ENCODE measurements around the gene FZR1. TPM values are rescaled to one million over a fixed set of nuclear protein-coding genes. Genes with fewer than 3 reads are reported as not detected.

FZR1 gene
- total RNA-seq, 1 donor from 2014 or later, result 44.3 TPM

DNA sequence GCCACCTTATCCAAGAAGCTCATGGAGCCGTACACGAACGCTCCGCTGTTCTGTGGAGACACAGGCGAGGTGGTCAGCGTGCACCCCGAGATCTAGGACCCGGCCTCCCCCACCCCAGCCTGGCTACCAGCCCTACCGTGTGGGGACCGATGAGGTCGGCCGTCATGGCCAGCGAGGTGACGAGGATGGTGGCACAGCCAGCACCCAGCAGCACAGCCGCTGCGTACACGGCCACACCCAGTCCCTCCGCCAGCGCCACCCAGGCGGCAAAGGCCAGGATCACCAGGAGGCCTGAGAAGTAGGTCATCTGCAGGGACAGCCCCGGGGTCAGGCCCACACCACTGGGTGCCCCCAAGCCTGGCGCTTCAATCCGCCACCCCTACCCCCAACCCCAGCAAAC is 40.0 kb downstream of the FZR1 start:
- H3K4me3 Mint-ChIP-seq (ENCODE audit: low read depth), result no peak overlapping the region
- no peaks in the 10 kb centered on the region for H3K9me3 Mint-ChIP-seq
- no peak for DNase-seq (ENCODE audit: low spot score)
- no peak overlapping the region for H3K27ac Mint-ChIP-seq
- intact Hi-C loops (cut with micrococcal nuclease), result no loop called here
- no peaks in the 10 kb centered on the region for H3K27me3 Mint-ChIP-seq (ENCODE audit: low read depth)
- peaks cover 2% of the 10 kb centered on the region for H3K4me1 Mint-ChIP-seq (ENCODE audit: low read depth)
- H3K36me3 Mint-ChIP-seq (ENCODE audit: low read depth), result peaks cover 18% of the 10 kb centered on the region

DNA sequence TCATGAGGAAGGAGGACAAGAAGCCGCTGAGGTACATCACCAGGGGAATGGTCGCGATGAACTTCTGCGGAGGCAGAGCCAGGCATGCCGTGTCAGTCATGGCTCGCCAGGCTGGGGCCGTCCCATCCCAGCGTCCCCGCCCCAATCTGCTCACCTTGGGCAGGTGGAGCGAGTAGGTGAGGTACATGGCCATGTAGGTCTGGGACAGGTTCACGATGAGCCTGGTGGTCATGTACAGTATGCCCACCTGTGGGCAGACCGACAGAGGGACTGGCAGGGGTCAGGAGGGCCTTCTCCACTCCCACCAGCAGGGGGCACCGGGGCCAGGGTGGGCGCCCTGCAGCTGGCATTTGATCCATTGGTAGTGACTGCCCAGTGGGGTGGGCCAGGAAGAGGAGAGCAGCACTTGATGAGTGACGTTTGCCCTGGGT is 41.2 kb downstream of the FZR1 start:
- no peaks in the 10 kb centered on the region for H3K27me3 Mint-ChIP-seq (ENCODE audit: low read depth)
- no peaks in the 10 kb centered on the region for H3K9me3 Mint-ChIP-seq
- intact Hi-C loops (cut with micrococcal nuclease), result no loop called here
- no peak overlapping the region for H3K4me3 Mint-ChIP-seq (ENCODE audit: low read depth)
- H3K27ac Mint-ChIP-seq, result no peak overlapping the region
- H3K36me3 Mint-ChIP-seq (ENCODE audit: low read depth), result peaks cover 18% of the 10 kb centered on the region
- no peak for DNase-seq (ENCODE audit: low spot score)
- H3K4me1 Mint-ChIP-seq (ENCODE audit: low read depth), result peaks cover 3% of the 10 kb centered on the region

- no peak for DNase-seq (ENCODE audit: low spot score)
- H3K27ac Mint-ChIP-seq, result no peak overlapping the region
- H3K4me1 Mint-ChIP-seq (ENCODE audit: low read depth), result peaks cover 3% of the 10 kb centered on the region
- no peaks in the 10 kb centered on the region for H3K9me3 Mint-ChIP-seq
- no peaks in the 10 kb centered on the region for H3K27me3 Mint-ChIP-seq (ENCODE audit: low read depth)
- peaks cover 18% of the 10 kb centered on the region for H3K36me3 Mint-ChIP-seq (ENCODE audit: low read depth)
- intact Hi-C loops (cut with micrococcal nuclease), result no loop called here
- no peak overlapping the region for H3K4me3 Mint-ChIP-seq (ENCODE audit: low read depth)
Measured at GRCh38 chr19:3547767-3548282, 41.7 kb downstream of the FZR1 start.

DNA sequence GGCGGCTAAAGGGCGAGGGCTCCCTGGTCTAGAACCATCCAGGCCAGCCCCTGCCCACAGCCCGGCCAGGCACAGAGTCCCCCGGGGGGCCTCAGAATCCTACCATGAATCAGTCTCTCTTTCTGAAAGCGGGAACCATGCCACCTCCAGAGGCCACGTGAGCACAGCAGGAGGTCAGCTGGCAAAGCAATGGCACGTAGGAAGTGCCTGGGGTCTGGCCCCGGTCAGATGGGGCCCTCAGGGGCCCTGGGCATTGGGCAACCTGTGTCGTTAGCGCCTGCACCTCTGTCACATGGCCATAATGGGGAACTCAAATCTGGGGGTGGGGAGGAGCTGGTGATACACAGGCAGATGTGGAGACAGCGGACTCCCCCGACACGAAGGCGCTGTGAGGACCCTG is 42.5 kb downstream of the FZR1 start:
- no peak for DNase-seq (ENCODE audit: low spot score)
- intact Hi-C loops (cut with micrococcal nuclease), result no loop called here
- no peak overlapping the region for H3K27ac Mint-ChIP-seq
- H3K27me3 Mint-ChIP-seq (ENCODE audit: low read depth), result no peaks in the 10 kb centered on the region
- peaks cover 6% of the 10 kb centered on the region for H3K4me1 Mint-ChIP-seq (ENCODE audit: low read depth)
- H3K4me3 Mint-ChIP-seq (ENCODE audit: low read depth), result no peak overlapping the region
- H3K9me3 Mint-ChIP-seq, result no peaks in the 10 kb centered on the region
- peaks cover 18% of the 10 kb centered on the region for H3K36me3 Mint-ChIP-seq (ENCODE audit: low read depth)

DNA sequence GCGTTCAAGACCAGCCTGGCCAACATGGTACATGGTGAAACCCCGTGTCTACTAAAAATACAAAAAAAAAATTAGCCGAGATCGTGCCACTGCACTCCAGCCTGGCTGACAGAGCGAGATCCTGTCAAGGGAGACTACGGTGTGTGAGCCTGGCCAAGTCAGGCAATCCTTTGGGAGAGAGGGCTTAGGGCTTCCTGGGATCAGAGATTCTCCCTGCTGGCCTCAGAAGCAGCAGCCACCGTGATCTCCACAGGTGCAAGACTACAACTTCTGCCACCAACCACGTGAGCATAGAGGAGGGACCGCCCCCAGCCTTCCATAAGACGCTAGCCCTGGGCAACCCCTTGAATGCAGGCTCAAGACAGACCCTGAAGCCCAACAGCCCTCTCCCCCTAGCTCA is 43.7 kb downstream of the FZR1 start:
- Mint-ChIP-seq H3K4me3 (ENCODE audit: low read depth) (no peak overlapping the region), H3K27ac (no peak overlapping the region), H3K27me3 (ENCODE audit: low read depth) (no peaks in the 10 kb centered on the region), H3K9me3 (no peaks in the 10 kb centered on the region), H3K36me3 (ENCODE audit: low read depth) (peaks cover 24% of the 10 kb centered on the region), H3K4me1 (ENCODE audit: low read depth) (peaks cover 11% of the 10 kb centered on the region)
- DNase-seq (ENCODE audit: low spot score), result no peak
- intact Hi-C loops (cut with micrococcal nuclease), result no loop called here

DNA sequence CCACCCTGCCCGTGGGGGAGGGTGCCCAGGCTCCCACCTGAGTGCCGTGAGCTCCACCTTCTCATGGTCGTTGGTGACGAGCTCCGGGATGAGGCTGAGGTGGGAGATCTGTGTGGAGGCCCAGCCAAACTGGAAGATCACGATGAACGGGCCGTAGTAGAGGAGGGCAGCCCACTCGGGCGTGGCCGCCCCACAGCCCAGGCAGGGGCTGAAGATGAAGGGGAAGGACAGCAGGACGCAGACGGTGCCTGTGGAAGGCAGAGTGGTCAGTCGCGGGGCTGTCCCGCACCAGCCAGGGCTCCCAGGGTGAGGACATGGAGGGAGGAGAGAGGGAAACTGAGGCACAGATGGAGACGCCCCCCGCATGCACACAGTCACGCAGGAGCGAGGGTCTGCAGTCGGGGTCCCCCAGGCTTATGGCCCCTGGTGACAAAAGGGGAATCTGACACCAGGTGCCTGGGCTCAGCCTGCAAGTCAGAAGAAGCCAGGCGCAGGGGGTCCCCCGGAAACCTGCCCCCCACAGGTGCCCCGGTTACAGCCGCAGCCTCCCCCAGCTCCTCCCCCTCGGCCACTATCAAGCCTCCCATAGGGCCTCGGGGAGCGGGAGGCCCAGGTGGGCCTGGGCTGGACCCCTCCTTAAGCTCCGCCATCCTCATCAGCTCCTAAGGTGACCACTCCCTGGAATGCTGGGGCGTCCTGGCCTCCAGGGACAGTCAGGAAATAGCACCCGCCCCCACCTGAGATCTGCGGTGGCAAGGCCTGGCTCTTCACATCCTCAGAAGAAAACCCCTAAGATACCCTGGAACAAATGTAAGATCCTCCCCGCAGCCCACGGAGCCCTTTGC is 45.1 kb downstream of the FZR1 start:
- Mint-ChIP-seq H3K36me3 (ENCODE audit: low read depth) (peaks cover 20% of the 10 kb centered on the region), H3K9me3 (no peaks in the 10 kb centered on the region), H3K4me3 (ENCODE audit: low read depth) (no peak overlapping the region), H3K4me1 (ENCODE audit: low read depth) (peaks cover 22% of the 10 kb centered on the region), H3K27ac (no peak overlapping the region), H3K27me3 (ENCODE audit: low read depth) (no peaks in the 10 kb centered on the region)
- intact Hi-C loops (cut with micrococcal nuclease), result no loop called here
- DNase-seq (ENCODE audit: low spot score), result no peak

- Mint-ChIP-seq H3K27me3 (ENCODE audit: low read depth) (no peaks in the 10 kb centered on the region), H3K4me3 (ENCODE audit: low read depth) (no peak overlapping the region), H3K4me1 (ENCODE audit: low read depth) (peaks cover 28% of the 10 kb centered on the region), H3K36me3 (ENCODE audit: low read depth) (peaks cover 23% of the 10 kb centered on the region), H3K27ac (no peak overlapping the region), H3K9me3 (no peaks in the 10 kb centered on the region)
- intact Hi-C loops (cut with micrococcal nuclease), result no loop called here
- DNase-seq (ENCODE audit: low spot score), result no peak
Measured at GRCh38 chr19:3551792-3552095, 45.6 kb downstream of the FZR1 start.

DNA sequence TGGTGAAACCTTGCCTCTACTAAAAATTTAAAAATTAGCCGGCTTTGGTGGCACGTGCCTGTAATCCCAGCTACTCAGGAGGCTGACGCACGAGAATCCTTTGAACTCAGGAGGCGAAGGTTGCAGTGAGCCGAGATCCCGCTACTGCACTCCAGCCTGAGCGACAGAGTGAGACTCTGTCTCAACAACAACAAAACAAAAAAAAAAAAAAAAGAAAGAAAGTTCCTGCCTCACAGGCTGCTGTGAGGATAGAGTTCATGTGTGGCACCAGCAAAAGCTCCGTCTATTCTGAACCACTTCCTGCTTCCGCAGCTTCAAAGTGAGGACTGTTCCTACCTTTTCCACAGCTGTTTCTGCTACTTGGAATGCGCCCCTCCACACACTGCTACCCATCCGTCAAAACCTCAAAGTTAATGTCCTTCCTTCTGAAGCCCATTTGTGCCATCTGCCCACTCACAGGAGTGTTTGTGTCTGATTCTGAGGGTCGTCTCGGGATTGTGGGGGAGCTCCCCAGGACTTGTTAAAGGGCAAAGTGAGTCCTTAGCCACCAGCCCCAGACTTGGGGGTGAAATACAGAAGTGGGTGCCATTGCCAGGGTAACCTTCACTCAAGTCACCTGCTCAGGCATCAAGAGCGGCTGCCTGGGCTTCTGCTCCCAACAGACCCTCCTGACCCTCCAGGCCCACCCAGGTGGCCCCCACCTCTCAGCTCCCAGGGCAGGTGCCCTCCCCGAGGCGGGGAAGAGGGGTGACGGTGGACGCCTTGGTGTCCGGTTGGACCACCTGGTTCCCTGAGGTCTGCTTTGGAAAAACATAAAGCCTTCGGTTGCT is 48.4 kb downstream of the FZR1 start:
- DNase-seq (ENCODE audit: low spot score), result peak; percentile 25
- H3K9me3 Mint-ChIP-seq, result no peaks in the 10 kb centered on the region

GRCh38 chr19:3555653-3556422 is 49.7 kb downstream of the FZR1 start:
- Mint-ChIP-seq H3K4me3 (ENCODE audit: low read depth) (peak overlapping the region; percentile 98), H3K27me3 (ENCODE audit: low read depth) (no peaks in the 10 kb centered on the region), H3K9me3 (no peaks in the 10 kb centered on the region), H3K27ac (peak overlapping the region; percentile 84), H3K36me3 (ENCODE audit: low read depth) (peaks cover 16% of the 10 kb centered on the region), H3K4me1 (ENCODE audit: low read depth) (peaks cover 35% of the 10 kb centered on the region)
- no peak for DNase-seq (ENCODE audit: low spot score)
- intact Hi-C loops (cut with micrococcal nuclease), result loop anchor here (2.0 to 5.0 kb wide), 2 partner anchors 49 to 71 kb away; partner anchors contain the start of genes CACTIN and FZR1

More for the DNA sequence above, 48.4 kb downstream of the FZR1 start:
- peak overlapping the region; percentile 55 for H3K4me3 Mint-ChIP-seq (ENCODE audit: low read depth)
- H3K36me3 Mint-ChIP-seq (ENCODE audit: low read depth), result peaks cover 18% of the 10 kb centered on the region
- H3K27me3 Mint-ChIP-seq (ENCODE audit: low read depth), result no peaks in the 10 kb centered on the region
- peaks cover 35% of the 10 kb centered on the region for H3K4me1 Mint-ChIP-seq (ENCODE audit: low read depth)
- intact Hi-C loops (cut with micrococcal nuclease), result loop anchor here (5.0 kb wide), 1 partner anchor 73 kb away; the partner anchor contains the start of gene CACTIN
- peak overlapping the region; percentile 69 for H3K27ac Mint-ChIP-seq

DNA sequence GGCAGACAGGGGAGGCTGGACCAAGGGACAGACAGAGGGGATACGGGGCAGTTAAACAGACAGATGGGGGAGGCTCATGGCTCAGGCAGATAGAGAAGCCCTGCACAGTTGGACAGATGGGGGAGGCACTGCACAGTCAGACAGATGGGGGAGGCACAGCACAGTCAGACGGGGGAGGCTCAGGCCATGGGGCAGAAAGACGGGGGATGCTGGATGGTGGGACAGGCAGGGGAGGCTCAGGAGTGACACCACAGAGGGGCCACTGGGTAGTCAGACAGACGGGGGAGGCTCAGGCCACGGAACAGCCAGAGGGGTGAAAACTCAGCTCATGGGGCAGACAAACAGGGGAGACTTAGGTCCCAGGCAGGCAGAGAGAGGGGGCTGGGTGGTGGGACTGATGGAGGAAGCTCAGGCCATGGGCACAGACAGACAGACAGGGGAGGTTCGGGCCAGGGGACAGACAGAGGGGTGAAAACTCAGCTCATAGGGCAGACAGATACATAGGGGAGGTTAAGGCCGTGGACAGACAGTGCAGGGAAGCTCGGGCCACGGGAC is 50.4 kb downstream of the FZR1 start:
- intact Hi-C loops (cut with micrococcal nuclease), result loop anchor here (2.0 to 5.0 kb wide), 2 partner anchors 50 to 71 kb away; partner anchors contain the start of genes CACTIN and FZR1
- Mint-ChIP-seq H3K4me1 (ENCODE audit: low read depth) (peaks cover 35% of the 10 kb centered on the region), H3K4me3 (ENCODE audit: low read depth) (peak overlapping the region; percentile 98), H3K36me3 (ENCODE audit: low read depth) (peaks cover 15% of the 10 kb centered on the region), H3K27me3 (ENCODE audit: low read depth) (no peaks in the 10 kb centered on the region), H3K27ac (peak overlapping the region; percentile 84), H3K9me3 (no peaks in the 10 kb centered on the region)
- no peak for DNase-seq (ENCODE audit: low spot score)

DNA sequence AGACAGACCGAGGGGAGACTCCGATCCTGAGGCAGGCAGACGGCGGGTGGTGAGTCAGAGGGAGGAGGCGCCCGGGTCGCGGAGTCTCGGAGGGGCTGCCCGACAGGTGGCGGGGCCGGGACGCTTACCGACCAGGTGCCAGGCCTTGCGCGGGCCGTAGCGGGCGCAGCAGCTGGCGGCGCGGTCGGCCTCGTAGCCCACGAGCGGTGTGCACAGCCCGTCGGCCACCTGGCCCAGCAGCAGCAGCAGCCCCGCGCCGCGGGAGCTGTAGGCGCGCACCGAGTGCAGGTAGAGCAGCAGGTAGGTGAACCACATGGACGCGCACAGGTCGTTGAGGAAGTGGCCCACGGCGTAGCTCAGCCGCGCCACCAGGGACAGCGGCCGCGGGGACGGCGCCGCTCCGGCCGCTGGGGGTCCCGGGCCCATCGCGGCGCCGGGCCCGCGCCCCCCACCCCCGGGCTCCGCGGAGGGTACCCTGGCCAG is 50.9 kb downstream of the FZR1 start:
- Mint-ChIP-seq H3K36me3 (ENCODE audit: low read depth) (peaks cover 15% of the 10 kb centered on the region), H3K4me1 (ENCODE audit: low read depth) (peaks cover 33% of the 10 kb centered on the region)
- intact Hi-C loops (cut with micrococcal nuclease), result loop anchor here (1.0 to 5.0 kb wide), 3 partner anchors 15 to 70 kb away; partner anchors contain the start of genes CACTIN, FZR1 and HMG20B

More for the DNA sequence above, 50.9 kb downstream of the FZR1 start:
- peak overlapping the region; percentile 84 for H3K27ac Mint-ChIP-seq
- H3K4me3 Mint-ChIP-seq (ENCODE audit: low read depth), result peak overlapping the region; percentile 98
- H3K9me3 Mint-ChIP-seq, result no peaks in the 10 kb centered on the region
- no peaks in the 10 kb centered on the region for H3K27me3 Mint-ChIP-seq (ENCODE audit: low read depth)
- peak; percentile 34 for DNase-seq (ENCODE audit: low spot score)
